ENCODE data around the gene SENP1.
A peak's percentile ranks its signal among the peaks of the same experiment; 100 is the strongest.
"Not testable (repeated sequence)": the region's sequence is repeated elsewhere in the genome, so short reads cannot be mapped to it uniquely, and the experiment has no call there.

The SENP1 gene

GRCh38 chr12:48122065-48122834 lies 16.4 kb upstream of the SENP1 start:
- FAIRE-seq = no peak

GRCh38 chr12:48121522-48121921 lies 15.6 kb upstream of the SENP1 start:
- FAIRE-seq (no peak), DNase-seq (ENCODE audit: insufficient read length, low spot score) (no peak)
- no peak for TF ChIP-seq CTCF (IDR thresholded peaks at IDR 0.05; ENCODE audit: insufficient read depth, missing control alignments)

More at GRCh38 chr12:48122065-48122834, 16.4 kb upstream of the SENP1 start:
- TF ChIP-seq CTCF (IDR thresholded peaks at IDR 0.05; ENCODE audit: insufficient read depth, missing control alignments) = no peak
- DNase-seq (ENCODE audit: insufficient read length, low spot score) = no peak

- DNase-seq (ENCODE audit: insufficient read length, low spot score) (no peak), FAIRE-seq (no peak)
- TF ChIP-seq CTCF (IDR thresholded peaks at IDR 0.05; ENCODE audit: insufficient read depth, missing control alignments) = no peak
These were observed 13.9 kb upstream of the SENP1 start for GRCh38 chr12:48119834-48120195.

GRCh38 chr12:48119078-48119833 lies 13.4 kb upstream of the SENP1 start, which contains the start of gene PFKM:
PFKM (plus strand) TSS chr12:48119364; CDS start chr12:48122775, 3,411 bp downstream.
- TF ChIP-seq CTCF (IDR thresholded peaks at IDR 0.05; ENCODE audit: insufficient read depth, missing control alignments) = no peak
- FAIRE-seq (peak; percentile 41), DNase-seq (ENCODE audit: insufficient read length, low spot score) (peak; percentile 71)

GRCh38 chr12:48118284-48118871 lies 12.5 kb upstream of the SENP1 start:
- TF ChIP-seq CTCF (IDR thresholded peaks at IDR 0.05; ENCODE audit: insufficient read depth, missing control alignments) = no peak
- FAIRE-seq (no peak), DNase-seq (ENCODE audit: insufficient read length, low spot score) (no peak)

GRCh38 chr12:48115957-48116356 lies 10.1 kb upstream of the SENP1 start:
- DNase-seq (ENCODE audit: insufficient read length, low spot score) (no peak), FAIRE-seq (no peak)
- TF ChIP-seq CTCF (IDR thresholded peaks at IDR 0.05; ENCODE audit: insufficient read depth, missing control alignments) = no peak

GRCh38 chr12:48111312-48111693 lies 5.4 kb upstream of the SENP1 start:
- FAIRE-seq; DNase-seq (ENCODE audit: insufficient read length, low spot score): not testable (repeated sequence)
